ENCODE measurements around the gene ZNF850.

The ZNF850 gene

GRCh38 chr19:36686365-36687213 is 86.0 kb downstream of the ZNF850 start:
- Mint-ChIP-seq H3K27ac (peak overlapping the region; percentile 82 to 97 (median 96)), H3K9me3 (peaks cover 55% of the 10 kb centered on the region)
- no peak for TF ChIP-seq CTCF (IDR thresholded peaks at IDR 0.05; ENCODE audit: unreplicated experiment in 3 of 3)

GRCh38 chr19:36685835-36686234 is 86.8 kb downstream of the ZNF850 start:
- H3K4me1 Mint-ChIP-seq, result peaks cover 28% of the 10 kb centered on the region
- no peak for TF ChIP-seq CTCF (IDR thresholded peaks at IDR 0.05; ENCODE audit: unreplicated experiment in 3 of 3)
- H3K9me3 Mint-ChIP-seq, result peaks cover 55% of the 10 kb centered on the region
- no peaks in the 10 kb centered on the region for H3K27me3 Mint-ChIP-seq (ENCODE audit: low read depth)
- H3K4me3 Mint-ChIP-seq, result peak overlapping the region; percentile 99 to 100 (median 99)
- H3K36me3 Mint-ChIP-seq (ENCODE audit: low read depth), result peaks cover 87% of the 10 kb centered on the region
- no peak overlapping the region for H3K27ac Mint-ChIP-seq

More at GRCh38 chr19:36686365-36687213, 86.0 kb downstream of the ZNF850 start:
- Mint-ChIP-seq H3K4me3 (peak overlapping the region; percentile 99 to 100 (median 99)), H3K36me3 (ENCODE audit: low read depth) (peaks cover 87% of the 10 kb centered on the region), H3K27me3 (ENCODE audit: low read depth) (no peaks in the 10 kb centered on the region), H3K4me1 (peaks cover 28% of the 10 kb centered on the region)

GRCh38 chr19:36679455-36679854 is 93.2 kb downstream of the ZNF850 start:
- H3K9me3 Mint-ChIP-seq, result peaks cover 51% of the 10 kb centered on the region
- no peak overlapping the region for H3K4me3 Mint-ChIP-seq
- no peak for TF ChIP-seq CTCF (IDR thresholded peaks at IDR 0.05; ENCODE audit: unreplicated experiment in 3 of 3)
- no peaks in the 10 kb centered on the region for H3K27me3 Mint-ChIP-seq (ENCODE audit: low read depth)
- peaks cover 72% of the 10 kb centered on the region for H3K36me3 Mint-ChIP-seq (ENCODE audit: low read depth)
- H3K27ac Mint-ChIP-seq, result no peak overlapping the region
- no peaks in the 10 kb centered on the region for H3K4me1 Mint-ChIP-seq

GRCh38 chr19:36674201-36674600 is 98.4 kb downstream of the ZNF850 start:
- Mint-ChIP-seq H3K27ac (no peak overlapping the region), H3K4me1 (no peaks in the 10 kb centered on the region), H3K4me3 (no peak overlapping the region), H3K27me3 (ENCODE audit: low read depth) (no peaks in the 10 kb centered on the region), H3K9me3 (peaks cover 66% of the 10 kb centered on the region), H3K36me3 (ENCODE audit: low read depth) (peaks cover 76% of the 10 kb centered on the region)
- no peak for TF ChIP-seq CTCF (IDR thresholded peaks at IDR 0.05; ENCODE audit: unreplicated experiment in 3 of 3)

- peaks cover 71% of the 10 kb centered on the region for H3K36me3 Mint-ChIP-seq (ENCODE audit: low read depth)
- no peaks in the 10 kb centered on the region for H3K27me3 Mint-ChIP-seq (ENCODE audit: low read depth)
- TF ChIP-seq CTCF (IDR thresholded peaks at IDR 0.05; ENCODE audit: unreplicated experiment in 3 of 3), result no peak
- H3K27ac Mint-ChIP-seq, result no peak overlapping the region
- H3K4me1 Mint-ChIP-seq, result peaks cover 8% of the 10 kb centered on the region
- peaks cover 62% of the 10 kb centered on the region for H3K9me3 Mint-ChIP-seq
- H3K4me3 Mint-ChIP-seq, result no peak overlapping the region
Observed at GRCh38 chr19:36672368-36672767, 100.2 kb downstream of the ZNF850 start.

GRCh38 chr19:36668646-36669045 is 104.0 kb downstream of the ZNF850 start:
- Mint-ChIP-seq H3K36me3 (ENCODE audit: low read depth) (peaks cover 84% of the 10 kb centered on the region), H3K9me3 (peaks cover 76% of the 10 kb centered on the region), H3K4me1 (peaks cover 27% of the 10 kb centered on the region), H3K27ac (no peak overlapping the region), H3K4me3 (peak overlapping the region; percentile 53 to 78 (median 66)), H3K27me3 (ENCODE audit: low read depth) (no peaks in the 10 kb centered on the region)
- TF ChIP-seq CTCF (IDR thresholded peaks at IDR 0.05; ENCODE audit: unreplicated experiment in 3 of 3), result no peak
